BE2C (cell line): ENCODE data around the gene AGBL4.

Experiments
- DNase-seq: peaks from one replicate; pipeline ENCODE4 v3.0.0-alpha.2; 2020
- H3K27me3 ChIP-seq: fragments of 250-450 bp; sonication (Bioruptor Pico); 2 replicates; pipeline ENCODE4 v1.5.1; 2020; ENCODE audit warnings: mild to moderate bottlenecking
- H3K36me3 ChIP-seq: fragments of 250-450 bp; sonication (Bioruptor Pico); 2 replicates; pipeline ENCODE4 v1.5.1; 2020; ENCODE audit warnings: mild to moderate bottlenecking
- H3K4me1 ChIP-seq: fragments of 250-450 bp; sonication (Bioruptor Pico); 2 replicates; pipeline ENCODE4 v1.5.1; 2020
- H3K4me3 ChIP-seq: 2 replicates; pipeline ENCODE4 v1.5.1; 2011; ENCODE audit warnings: low read depth, low read length
- H3K9me3 ChIP-seq: fragments of 250-450 bp; sonication (Bioruptor Pico); 2 replicates; pipeline ENCODE4 v1.5.1; 2020
- CTCF ChIP-seq: IDR thresholded peaks from 2 replicates; pipeline ENCODE4 v1.5.1; 2012; ENCODE audit warnings: mild to moderate bottlenecking, low read depth, low read length

Gene AGBL4

GRCh38 chr1:49197081-49197480, 826.7 kb downstream of the AGBL4 start:
- H3K27me3 ChIP-seq, result no peaks in the 10 kb centered on the region
- no peaks in the 10 kb centered on the region for H3K36me3 ChIP-seq
- no peak overlapping the region for H3K4me3 ChIP-seq
- H3K4me1 ChIP-seq, result no peaks in the 10 kb centered on the region
- no peaks in the 10 kb centered on the region for H3K9me3 ChIP-seq
- TF ChIP-seq CTCF, result no peak
- no peak for DNase-seq

GRCh38 chr1:49190138-49190537, 833.6 kb downstream of the AGBL4 start:
- no peaks in the 10 kb centered on the region for H3K36me3 ChIP-seq
- no peaks in the 10 kb centered on the region for H3K9me3 ChIP-seq
- TF ChIP-seq CTCF, result no peak
- no peaks in the 10 kb centered on the region for H3K4me1 ChIP-seq
- no peak overlapping the region for H3K4me3 ChIP-seq
- no peak for DNase-seq
- H3K27me3 ChIP-seq, result no peaks in the 10 kb centered on the region

GRCh38 chr1:49187056-49187455, 836.7 kb downstream of the AGBL4 start:
- DNase-seq, result no peak
- TF ChIP-seq CTCF, result no peak
- no peaks in the 10 kb centered on the region for H3K27me3 ChIP-seq
- no peaks in the 10 kb centered on the region for H3K9me3 ChIP-seq
- H3K4me3 ChIP-seq, result no peak overlapping the region
- H3K36me3 ChIP-seq, result no peaks in the 10 kb centered on the region
- no peaks in the 10 kb centered on the region for H3K4me1 ChIP-seq

- Histone ChIP-seq H3K9me3 (no peaks in the 10 kb centered on the region), H3K27me3 (no peaks in the 10 kb centered on the region), H3K4me1 (no peaks in the 10 kb centered on the region), H3K4me3 (no peak overlapping the region), H3K36me3 (no peaks in the 10 kb centered on the region)
- DNase-seq, result no peak
- TF ChIP-seq CTCF, result no peak
These were observed 838.2 kb downstream of the AGBL4 start for GRCh38 chr1:49185450-49185980.

GRCh38 chr1:49183489-49183888, 840.3 kb downstream of the AGBL4 start:
- Histone ChIP-seq H3K4me1 (no peaks in the 10 kb centered on the region), H3K9me3 (no peaks in the 10 kb centered on the region), H3K27me3 (no peaks in the 10 kb centered on the region), H3K36me3 (no peaks in the 10 kb centered on the region), H3K4me3 (no peak overlapping the region)
- DNase-seq, result no peak
- TF ChIP-seq CTCF, result no peak

- Histone ChIP-seq H3K9me3 (no peaks in the 10 kb centered on the region), H3K4me1 (no peaks in the 10 kb centered on the region), H3K36me3 (no peaks in the 10 kb centered on the region), H3K27me3 (no peaks in the 10 kb centered on the region), H3K4me3 (no peak overlapping the region)
- DNase-seq, result no peak
- TF ChIP-seq CTCF, result no peak
These were observed 842.7 kb downstream of the AGBL4 start for GRCh38 chr1:49181033-49181432.
